Measurements from ENCODE around the gene IL1R2. TPM values are rescaled to one million over a fixed set of nuclear protein-coding genes. Genes with fewer than 3 reads are reported as not detected.

The IL1R2 gene
- total and polyA plus RNA-seq, 9 of the 15 experiments (the other 6 are each of a cell fraction or from before 2014, with no cell fraction given): 0.13 TPM; not detected in 8

GRCh38 chr2:102021779-102022178, 30.0 kb downstream of the IL1R2 start:
- H4K20me1 ChIP-seq (replicated peaks; ENCODE audit: control insufficient read depth, insufficient read depth, low read length): no peaks in the 10 kb centered on the region; the same call in 1 of the 2 replicates
- DNase-seq (ENCODE audit: extremely low read depth in 1 of 4, low spot score in 3 of 4) (no peak), FAIRE-seq (no peak), ATAC-seq (no peak)
- ChIA-PET POLR2A (no interaction called here), CTCF (ENCODE audit: low intra/inter-chr PET ratio) (interaction anchor here (0.6 to 2.7 kb wide), 3 partner anchors 144 to 219 kb away, joined by 3 to 25 read pairs (median 20); no protein-coding TSS in a partner anchor)
- no peaks in the 10 kb centered on the region; a peak in 1 of 5 replicates for H3K27me3 ChIP-seq (ENCODE audit: control insufficient read depth in 2 of 2, insufficient read depth in 2 of 2, low read length in 2 of 2)
- H3K9me3 ChIP-seq (replicated peaks; ENCODE audit: control insufficient read depth, insufficient read depth, low read depth, low read length): no peaks in the 10 kb centered on the region
- in situ Hi-C loops (cut with MboI) (loop anchor here (5.0 kb wide), 3 partner anchors 136 to 421 kb away; no protein-coding TSS in a partner anchor), intact Hi-C loops (cut with micrococcal nuclease) (loop anchor here (2.0 kb wide), 1 partner anchor 427 kb away; no protein-coding TSS in a partner anchor)
- no peaks in the 10 kb centered on the region for H3K79me2 ChIP-seq (ENCODE audit: control insufficient read depth, insufficient read depth, low read length)
- no peaks in the 10 kb centered on the region for H3K9me1 ChIP-seq (ENCODE audit: control insufficient read depth, insufficient read depth, low read length)
- TF ChIP-seq FOXO4 (CRISPR knock-in tag; IDR thresholded peaks at IDR 0.05) (no peak), SMAD2 (IDR thresholded peaks at IDR 0.05; ENCODE audit: low read depth, low read length) (no peak), STAG1 (CRISPR knock-in tag; IDR thresholded peaks at IDR 0.05; ENCODE audit: borderline replicate concordance) (no peak), MITF (IDR thresholded peaks at IDR 0.05) (no peak)
- no peak overlapping the region for H3K27ac ChIP-seq (ENCODE audit: extremely low read depth, low read depth, low read length)
- H2AFZ ChIP-seq (ENCODE audit: low read depth, low read length): no peak overlapping the region
- peaks cover 0 to 7% of the 10 kb centered on the region in 2 experiments; a peak in 1 of 5 replicates for H3K4me1 ChIP-seq (replicated peaks in 1 of 2; ENCODE audit: control insufficient read depth in 2 of 2, insufficient read depth in 2 of 2, low read length in 2 of 2)
- WGBS (ENCODE audit: insufficient coverage, low coverage, missing lambda C conversion rate): 27% methylated on average over 6 of the region's 6 CpGs
- BruUV-seq (replicated peaks): no TSS peak
- no peak overlapping the region for H3K4me3 ChIP-seq
- no peak overlapping the region for H3K4me2 ChIP-seq (ENCODE audit: insufficient read depth, low read length)
- no peak overlapping the region for H3K9ac ChIP-seq (ENCODE audit: insufficient read depth in 1 of 2, low read depth in 2 of 2, low read length in 2 of 2)
- no peaks in the 10 kb centered on the region for H3K36me3 ChIP-seq (ENCODE audit: control insufficient read depth, insufficient read depth, low read length)

Data from K562 (cell line).